Kidney (tissue), 14 donors: Measurements from ENCODE around the gene ARFGEF3. TPM values are rescaled to one million over a fixed set of nuclear protein-coding genes. Genes with fewer than 3 reads are reported as not detected.

Experiments
- DNase-seq, 5 donors: peaks; one replicate each; pipeline ENCODE4 v3.0.0-alpha.2; 2013 to 2020
- FAIRE-seq: peaks from 2 replicates; lab custom pipeline; 2012; peaks lifted over from hg19 to GRCh38; lab: Jason Lieb, UNC
- H3K27ac ChIP-seq, 2 donors: one replicate each; pipeline ENCODE4 v1.7.0; 2013; ENCODE audit warnings: low read depth in 2 of 2, low read length in 2 of 2, inconsistent platforms in 1 of 2
- H3K27me3 ChIP-seq: one replicate; pipeline ENCODE4 v1.7.1; 2013; ENCODE audit warnings: low read length, inconsistent platforms; ENCODE audit not compliant: control insufficient read depth, insufficient read depth
- H3K36me3 ChIP-seq, 3 donors: one replicate each; pipeline versions ENCODE4 v1.7.0 to v1.7.1; 2013; ENCODE audit warnings: low read length in 3 of 3, control low read depth in 1 of 3, inconsistent platforms in 1 of 3; ENCODE audit not compliant: insufficient read depth in 3 of 3, control insufficient read depth in 2 of 3
- H3K4me1 ChIP-seq, 3 donors: one replicate each; pipeline versions ENCODE4 v1.7.0 to v1.7.1; 2013; ENCODE audit warnings: low read length in 3 of 3, inconsistent platforms in 1 of 3, low read depth in 1 of 3; ENCODE audit not compliant: control insufficient read depth in 2 of 3, insufficient read depth in 2 of 3
- H3K4me3 ChIP-seq, 3 donors: one replicate each; pipeline versions ENCODE4 v1.7.0 to v1.8.1; 2013; ENCODE audit warnings: low read length in 3 of 3, control low read depth in 1 of 3, inconsistent platforms in 1 of 3
- H3K9ac ChIP-seq, 3 donors: one replicate each; pipeline versions ENCODE4 v1.7.0 to v1.7.1; 2013; ENCODE audit warnings: low read length in 3 of 3, control low read depth in 1 of 3, inconsistent platforms in 1 of 3
- H3K9me3 ChIP-seq, 3 donors: one replicate each; pipeline versions ENCODE4 v1.7.0 to v1.7.1; 2013; ENCODE audit warnings: low read length in 3 of 3, control low read depth in 1 of 3, inconsistent platforms in 1 of 3; ENCODE audit not compliant: control insufficient read depth in 2 of 3, insufficient read depth in 1 of 3
- intact Hi-C: fragments of 100-400 bp; cut with DNase I; formaldehyde crosslinking; loops from one replicate; pipeline ENCODE4 v1.11.1; 2022
- polyA plus RNA-seq: library from polyadenylated mRNA; stranded (reverse); fragments of 350-450 nt; fragmentation: Illumina TruSeq; extraction: RNeasy Lipid Tissue Mini Kit (QIAGEN cat#74804); gene quantifications from one replicate; pipeline ENCODE4 v1.2.3, GENCODE V29; 2014; ENCODE audit warnings: low read depth, low replicate concordance; ENCODE audit not compliant: insufficient read depth
- total RNA-seq: library from RNA; stranded (reverse); fragmentation: NEBNext Ultra II Directional; extraction: Animal tissue kit (Norgen Biotek cat#: 25700); gene quantifications from one replicate; pipeline ENCODE4 v1.2.1, GENCODE V29; 2021
- TF ChIP-seq, protein P1 (sequence below): IDR thresholded peaks from 3 replicates; pipeline ENCODE4 v1.5.1; 2012; ENCODE audit warnings: mild to moderate bottlenecking, moderate library complexity, borderline replicate concordance; ENCODE audit not compliant: insufficient read depth; ENCODE audit errors: extremely low read depth
- donor health status: control.
- donor health status: control.
- donor health status: control.
- donor health status: control.
- donor health status: control.
- donor health status: DM: yes; HTN: yes; CAD: no.
- donor health status: Normal renal cell carcinoma (clear cell type).

Gene ARFGEF3
- total and polyA plus RNA-seq, 2 donors from 2014 or later = 1.2 to 7.8 TPM

DNA sequence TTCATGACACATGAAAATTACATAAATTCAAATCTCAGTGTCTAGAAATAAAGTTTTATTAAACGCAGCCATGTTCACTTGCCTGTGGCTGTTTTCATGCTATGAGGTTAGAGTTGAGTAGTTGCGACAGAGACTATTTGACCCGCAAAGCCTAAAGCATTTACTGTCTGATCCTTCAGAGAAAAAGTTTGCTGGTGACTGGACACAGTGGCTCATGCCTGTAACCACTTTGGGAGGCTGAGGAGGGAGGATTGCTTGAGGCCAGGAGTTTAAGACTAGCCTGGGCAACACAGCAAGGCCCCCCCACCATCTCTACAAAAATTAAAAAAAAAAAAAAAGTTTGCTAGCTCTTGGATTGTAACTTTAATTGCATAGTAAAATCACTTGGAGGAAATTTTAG lies 225.2 kb downstream of the ARFGEF3 start:
- FAIRE-seq (no peak), DNase-seq (no peak)
- TF ChIP-seq, protein P1, sequence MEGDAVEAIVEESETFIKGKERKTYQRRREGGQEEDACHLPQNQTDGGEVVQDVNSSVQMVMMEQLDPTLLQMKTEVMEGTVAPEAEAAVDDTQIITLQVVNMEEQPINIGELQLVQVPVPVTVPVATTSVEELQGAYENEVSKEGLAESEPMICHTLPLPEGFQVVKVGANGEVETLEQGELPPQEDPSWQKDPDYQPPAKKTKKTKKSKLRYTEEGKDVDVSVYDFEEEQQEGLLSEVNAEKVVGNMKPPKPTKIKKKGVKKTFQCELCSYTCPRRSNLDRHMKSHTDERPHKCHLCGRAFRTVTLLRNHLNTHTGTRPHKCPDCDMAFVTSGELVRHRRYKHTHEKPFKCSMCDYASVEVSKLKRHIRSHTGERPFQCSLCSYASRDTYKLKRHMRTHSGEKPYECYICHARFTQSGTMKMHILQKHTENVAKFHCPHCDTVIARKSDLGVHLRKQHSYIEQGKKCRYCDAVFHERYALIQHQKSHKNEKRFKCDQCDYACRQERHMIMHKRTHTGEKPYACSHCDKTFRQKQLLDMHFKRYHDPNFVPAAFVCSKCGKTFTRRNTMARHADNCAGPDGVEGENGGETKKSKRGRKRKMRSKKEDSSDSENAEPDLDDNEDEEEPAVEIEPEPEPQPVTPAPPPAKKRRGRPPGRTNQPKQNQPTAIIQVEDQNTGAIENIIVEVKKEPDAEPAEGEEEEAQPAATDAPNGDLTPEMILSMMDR = no peak
- Histone ChIP-seq H3K9ac (no peak overlapping the region), H3K4me3 (no peak overlapping the region), H3K36me3 (no peaks in the 10 kb centered on the region), H3K27ac (no peak overlapping the region), H3K9me3 (no peaks in the 10 kb centered on the region), H3K27me3 (no peaks in the 10 kb centered on the region), H3K4me1 (no peaks in the 10 kb centered on the region)
- intact Hi-C loops = no loop called here

DNA sequence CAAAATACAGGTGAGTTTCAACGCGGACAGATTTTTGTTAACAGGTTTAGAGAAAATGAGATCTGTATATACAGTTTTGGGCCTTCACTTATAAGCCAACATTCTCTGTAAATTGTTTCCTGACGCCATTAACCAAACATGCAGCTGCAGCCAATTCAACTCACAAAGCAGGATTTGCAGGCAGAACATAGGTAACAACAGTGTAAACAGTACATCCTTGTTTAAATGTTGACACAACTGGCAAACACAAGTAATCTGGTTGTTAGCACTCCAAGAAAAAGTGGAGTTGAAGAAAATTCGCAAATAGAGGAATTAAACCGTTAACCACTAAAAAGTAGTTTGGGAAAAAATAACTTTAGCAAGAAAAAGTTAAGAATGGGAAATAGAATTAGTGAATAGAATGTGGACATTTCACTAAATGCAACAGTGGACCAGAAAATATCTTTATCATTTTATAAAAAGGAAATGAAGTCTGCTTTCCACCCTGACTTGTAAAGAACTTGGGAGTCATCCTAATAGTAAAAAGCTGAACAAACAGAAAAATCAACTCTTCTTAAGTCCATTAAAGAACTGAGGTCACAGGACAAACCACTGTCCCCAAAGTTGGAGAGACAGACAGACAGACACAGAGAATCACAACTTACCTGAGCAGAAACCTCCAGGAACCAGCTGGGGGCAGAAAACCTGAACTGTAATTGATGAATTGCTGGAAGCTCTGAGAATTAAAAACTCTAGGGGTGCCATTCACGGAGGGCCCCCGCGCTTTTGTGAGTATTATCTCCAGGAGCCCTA lies 226.0 kb downstream of the ARFGEF3 start:
- Histone ChIP-seq H3K4me3 (no peak overlapping the region), H3K9ac (no peak overlapping the region), H3K27me3 (no peaks in the 10 kb centered on the region), H3K4me1 (no peaks in the 10 kb centered on the region), H3K9me3 (no peaks in the 10 kb centered on the region), H3K27ac (no peak overlapping the region), H3K36me3 (no peaks in the 10 kb centered on the region)
- DNase-seq = no peak
- TF ChIP-seq, protein P1 = no peak
- intact Hi-C loops = no loop called here
- no peak for FAIRE-seq

DNA sequence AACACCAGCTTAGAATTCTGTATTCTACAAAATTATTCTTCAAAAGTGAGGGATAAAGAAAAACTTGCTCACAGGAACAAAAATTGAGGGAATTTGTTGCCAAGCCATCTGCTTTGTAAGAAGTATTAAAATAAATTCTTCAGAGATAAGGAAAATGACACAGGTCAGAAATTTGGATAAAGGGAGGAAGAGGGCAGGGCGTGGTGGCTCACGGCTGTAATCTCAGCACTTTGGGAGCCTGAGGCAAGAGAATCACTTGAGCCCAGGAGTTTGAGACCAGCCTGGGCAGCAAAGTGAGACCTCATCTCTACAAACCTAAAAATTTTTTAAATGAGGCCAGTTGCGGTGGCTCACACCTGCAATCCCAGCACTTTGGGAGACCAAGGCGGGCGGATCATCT lies 227.8 kb downstream of the ARFGEF3 start:
- TF ChIP-seq, protein P1 = no peak
- Histone ChIP-seq H3K27me3 (no peaks in the 10 kb centered on the region), H3K27ac (no peak overlapping the region), H3K9ac (no peak overlapping the region), H3K4me1 (no peaks in the 10 kb centered on the region), H3K4me3 (no peak overlapping the region), H3K9me3 (no peaks in the 10 kb centered on the region), H3K36me3 (no peaks in the 10 kb centered on the region)
- DNase-seq (no peak), FAIRE-seq (no peak)
- intact Hi-C loops = no loop called here

Other genes with a start within 250 kb of the ARFGEF3 start
- gene PERP, start 54.5 kb upstream of the ARFGEF3 start, total RNA-seq = 48.1 TPM
- gene PERP, start 54.5 kb upstream of the ARFGEF3 start, polyA plus RNA-seq = 24.8 TPM
- gene PBOV1, start 56.6 kb downstream of the ARFGEF3 start, total RNA-seq = not detected
- not detected for gene PBOV1, start 56.6 kb downstream of the ARFGEF3 start, polyA plus RNA-seq
- not detected for gene SMIM28, start 216.0 kb downstream of the ARFGEF3 start, total RNA-seq
- gene SMIM28, start 216.0 kb downstream of the ARFGEF3 start, polyA plus RNA-seq = not detected
- 66.5 TPM for gene HEBP2, start 242.3 kb downstream of the ARFGEF3 start, total RNA-seq
- gene HEBP2, start 242.3 kb downstream of the ARFGEF3 start, polyA plus RNA-seq = 62.6 TPM